Activated T-cell treated with anti-CD3 and anti-CD28 coated beads, Interleukin-2, amount 50 U/mL, for 72 hours (primary cell): ENCODE results near the gene ULBP2. TPM values are rescaled to one million over a fixed set of nuclear protein-coding genes. Genes with fewer than 3 reads are reported as not detected.
"Not testable (repeated sequence)": the region's sequence is repeated elsewhere in the genome, so short reads cannot be mapped to it uniquely, and the experiment has no call there.

Experiments used
- ATAC-seq, 2 donors: fragments of 150-1000 bp; cut with Tn5 transposase; replicated peaks in 1 of 2; 2 replicates each; pipeline ENCODE4 v1.10.0; 2021; ENCODE audit warnings: moderate library complexity in 2 of 2, mild to moderate bottlenecking in 1 of 2
- DNase-seq, 2 donors: peaks; one replicate each; pipeline ENCODE4 v3.0.0; 2021 to 2022; ENCODE audit warnings: mixed read lengths in 1 of 2
- H3K27ac Mint-ChIP-seq: one replicate; pipeline ENCODE4 v1.8.0; 2022; ENCODE audit warnings: mild to moderate bottlenecking, moderate library complexity, mixed read lengths
- H3K27me3 Mint-ChIP-seq: one replicate; pipeline ENCODE4 v1.8.0; 2022; ENCODE audit warnings: low read depth, mixed read lengths
- H3K36me3 Mint-ChIP-seq, 2 donors: one replicate each; pipeline ENCODE4 v1.8.0; 2022; ENCODE audit warnings: mixed read lengths in 2 of 2, mild to moderate bottlenecking in 1 of 2; ENCODE audit not compliant: insufficient read depth in 2 of 2
- H3K4me1 Mint-ChIP-seq: one replicate; pipeline ENCODE4 v1.8.0; 2022; ENCODE audit warnings: low read depth, mixed read lengths
- H3K4me3 Mint-ChIP-seq, 2 donors: one replicate each; pipeline ENCODE4 v1.8.0; 2022; ENCODE audit warnings: mild to moderate bottlenecking in 2 of 2, mixed read lengths in 2 of 2, moderate library complexity in 2 of 2
- H3K9me3 Mint-ChIP-seq, 2 donors: one replicate each; pipeline ENCODE4 v1.8.0; 2022; ENCODE audit warnings: mixed read lengths in 2 of 2
- total RNA-seq, 2 donors: library from RNA; stranded (reverse); gene quantifications; one replicate each; pipeline ENCODE4 v1.2.3, GENCODE V29; 2022

Gene ULBP2
- total RNA-seq, 2 donors from 2014 or later, result 1.00 to 1.5 TPM

DNA sequence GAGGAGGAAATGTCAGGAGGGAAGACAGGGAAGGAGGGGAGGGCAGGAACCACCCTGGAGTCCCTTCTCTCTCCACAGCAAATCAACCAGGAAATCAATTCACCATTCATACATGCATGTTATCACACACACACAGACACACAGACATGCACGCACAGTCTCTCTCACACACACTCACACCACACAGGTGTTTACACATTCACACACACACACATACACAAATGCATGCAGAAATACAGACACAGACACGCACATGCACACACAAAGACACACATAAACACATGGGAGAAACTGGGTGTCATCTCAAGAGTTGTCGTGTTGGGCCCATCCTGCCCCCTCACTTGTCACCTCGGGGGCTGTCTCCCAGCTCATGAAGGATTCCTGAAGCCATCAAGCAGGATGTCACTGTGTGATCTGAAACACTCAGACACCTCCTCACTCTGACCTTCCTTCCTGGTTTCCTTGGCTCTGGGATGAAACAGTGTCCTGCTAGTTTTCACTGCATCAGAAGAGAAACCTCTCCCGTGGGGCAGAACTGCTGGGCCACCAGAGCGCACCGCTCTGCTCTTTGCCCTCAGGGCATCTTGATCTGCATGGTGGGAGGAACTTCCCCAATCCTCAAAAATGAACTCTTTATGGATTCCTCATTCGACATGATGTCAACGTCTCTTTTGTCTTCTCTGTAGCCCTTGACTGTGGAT is 28.1 kb upstream of the ULBP2 start:
- DNase-seq (no peak), ATAC-seq (no peak)
- Mint-ChIP-seq H3K9me3 (peaks cover 0 to 2% of the 10 kb centered on the region in 2 donors), H3K36me3 (peaks cover 1 to 3% of the 10 kb centered on the region in 2 donors), H3K4me3 (no peak overlapping the region), H3K27ac (no peak overlapping the region), H3K4me1 (no peaks in the 10 kb centered on the region), H3K27me3 (peaks cover 29% of the 10 kb centered on the region)

DNA sequence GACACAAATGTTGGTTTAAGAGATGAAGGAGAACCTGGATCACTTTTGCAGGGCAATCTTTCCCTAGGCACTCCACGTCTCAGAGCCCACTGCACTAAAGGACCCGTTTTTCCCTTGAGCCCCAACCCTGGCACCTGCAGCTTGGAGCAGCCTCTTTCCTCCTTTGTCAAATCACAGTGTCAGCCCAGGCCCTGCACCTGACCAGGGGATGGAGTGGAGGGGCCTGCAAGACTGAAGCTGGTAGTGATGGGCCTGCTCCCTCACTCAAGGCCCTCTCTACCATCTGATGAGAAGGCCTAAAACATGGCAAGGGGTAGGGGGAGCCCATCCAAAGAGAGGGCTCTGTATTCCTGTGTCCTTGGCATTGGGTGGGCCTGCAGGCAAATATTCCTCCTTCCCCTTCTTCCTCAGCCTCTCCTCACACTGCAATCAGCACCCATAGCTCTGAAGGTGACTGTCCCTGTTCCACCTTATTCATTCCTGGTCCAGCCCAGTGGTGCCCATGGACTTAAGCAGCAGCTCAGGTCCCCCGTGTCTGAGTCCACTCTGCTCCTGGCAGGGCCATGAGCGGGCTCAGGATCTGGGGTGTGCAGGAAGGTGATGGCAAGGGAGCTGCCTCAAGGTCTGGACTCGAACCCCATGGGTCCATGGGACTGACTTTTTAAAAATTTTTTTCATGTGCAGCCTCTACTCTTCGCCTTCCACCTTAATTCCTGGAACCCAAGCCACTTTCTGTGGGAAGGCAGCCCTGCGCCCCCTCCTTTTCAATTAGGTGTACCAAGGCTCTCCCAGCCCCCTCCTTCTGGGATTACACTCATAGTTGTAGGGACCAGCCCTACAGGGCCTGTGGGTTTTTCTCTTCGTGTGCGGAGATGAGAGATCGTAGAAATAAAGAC is 25.6 kb upstream of the ULBP2 start:
- no peak for DNase-seq
- H3K36me3 Mint-ChIP-seq, result no peaks in the 10 kb centered on the region
- H3K27ac Mint-ChIP-seq, result no peak overlapping the region
- no peaks in the 10 kb centered on the region for H3K4me1 Mint-ChIP-seq
- H3K4me3 Mint-ChIP-seq, result no peak overlapping the region
- no peaks in the 10 kb centered on the region for H3K9me3 Mint-ChIP-seq
- ATAC-seq, result no peak
- H3K27me3 Mint-ChIP-seq, result peaks cover 51% of the 10 kb centered on the region

DNA sequence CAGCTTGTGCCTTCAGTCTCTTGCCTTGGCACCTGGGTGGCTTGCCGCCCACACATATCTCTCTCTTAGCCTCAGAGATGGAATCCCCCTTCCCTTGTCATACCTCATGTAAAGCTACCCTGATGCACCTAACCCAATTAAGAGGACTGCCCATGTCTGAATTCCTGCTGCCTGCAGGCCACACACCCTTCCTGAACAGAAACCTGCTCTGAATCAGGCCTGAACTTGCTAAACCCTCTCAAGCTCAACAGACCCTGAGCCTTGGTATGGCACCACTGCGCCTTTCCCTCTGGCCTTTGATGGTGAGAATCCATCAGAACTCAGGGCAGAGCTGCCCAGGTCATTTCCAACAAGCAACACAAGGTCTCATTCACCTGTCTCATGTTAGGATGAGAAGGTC is 24.1 kb upstream of the ULBP2 start:
- H3K9me3 Mint-ChIP-seq, result no peaks in the 10 kb centered on the region
- no peak overlapping the region for H3K4me3 Mint-ChIP-seq
- no peaks in the 10 kb centered on the region for H3K36me3 Mint-ChIP-seq

DNA sequence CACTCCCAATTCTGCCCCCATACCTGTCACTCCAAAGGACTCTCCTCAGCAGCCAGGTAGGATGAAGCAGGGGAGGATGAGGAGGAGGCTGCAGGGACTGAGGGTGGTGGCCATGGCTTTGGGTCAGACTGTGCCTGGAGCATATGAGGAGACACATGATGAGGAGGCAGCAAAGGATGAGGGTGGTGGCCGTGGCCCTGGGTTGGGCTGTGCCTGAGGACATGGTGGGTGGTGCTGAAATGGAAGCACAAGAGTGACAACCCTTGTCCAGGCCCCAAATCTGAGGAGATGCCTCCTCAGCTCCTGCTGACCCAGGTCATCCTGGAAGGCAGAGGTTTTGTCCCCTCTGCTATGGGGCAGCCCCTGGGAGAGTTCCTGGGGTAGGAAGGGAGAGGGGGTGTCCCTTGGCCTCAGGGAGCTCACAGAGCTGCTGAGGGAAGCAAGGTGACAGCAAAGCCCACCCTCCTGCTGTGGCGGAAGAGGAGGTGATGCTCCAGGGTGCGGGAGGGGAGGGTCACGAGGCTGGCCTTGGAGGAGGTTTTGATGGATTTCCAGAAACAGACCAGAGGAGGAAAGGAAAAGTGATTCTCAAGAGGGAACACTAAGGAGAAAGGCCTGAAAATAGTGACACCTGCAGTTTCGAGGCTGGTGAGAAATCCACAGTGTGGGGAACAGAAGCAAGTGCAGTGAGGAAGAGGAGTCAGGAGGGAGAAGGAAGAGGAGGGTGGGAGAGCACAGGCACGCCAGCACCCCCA is 23.5 kb upstream of the ULBP2 start:
- ATAC-seq, result no peak
- peaks cover 61% of the 10 kb centered on the region for H3K27me3 Mint-ChIP-seq

More for the DNA sequence above, 24.1 kb upstream of the ULBP2 start:
- DNase-seq (no peak), ATAC-seq (no peak)
- H3K27ac Mint-ChIP-seq, result no peak overlapping the region
- H3K27me3 Mint-ChIP-seq, result peaks cover 61% of the 10 kb centered on the region
- peaks cover 9% of the 10 kb centered on the region for H3K4me1 Mint-ChIP-seq

DNA sequence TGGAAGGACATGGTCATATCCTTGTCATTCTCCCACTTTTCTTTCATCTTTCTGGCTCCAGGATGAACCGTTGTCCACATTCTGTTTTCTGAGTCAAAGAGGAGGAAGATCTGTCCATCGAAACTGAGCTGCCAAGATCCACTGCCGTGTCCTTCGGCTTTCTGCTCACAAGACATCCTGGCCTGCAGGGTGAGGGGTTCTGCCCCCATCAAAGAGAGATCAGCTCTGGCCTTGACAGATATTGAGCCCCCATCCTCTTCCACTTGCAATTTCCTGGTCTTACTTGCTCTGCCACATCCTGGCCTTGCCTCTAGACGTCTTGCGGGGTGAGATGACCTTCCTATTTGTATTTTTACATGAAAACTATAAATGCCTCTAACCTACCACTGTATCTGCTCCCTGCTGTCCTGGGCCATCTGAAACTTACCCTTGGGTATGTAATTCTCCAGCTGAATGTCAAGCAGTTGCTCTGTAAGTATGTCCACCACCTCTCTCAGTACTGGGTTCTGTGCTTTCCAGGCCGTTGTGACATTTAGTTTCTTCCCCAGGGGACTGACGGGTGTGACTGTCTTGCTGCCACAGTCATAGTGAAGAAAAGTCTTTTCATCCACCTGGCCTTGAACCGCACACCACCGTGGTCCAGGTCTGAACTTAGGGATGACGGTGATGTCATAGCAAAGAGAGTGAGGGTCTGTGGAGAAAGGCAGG is 22.5 kb upstream of the ULBP2 start:
- Mint-ChIP-seq H3K4me1 (peaks cover 24% of the 10 kb centered on the region), H3K27me3 (peaks cover 61% of the 10 kb centered on the region)
- H3K9me3 Mint-ChIP-seq, DNase-seq, H3K27ac Mint-ChIP-seq, H3K36me3 Mint-ChIP-seq, H3K4me3 Mint-ChIP-seq, ATAC-seq: not testable (repeated sequence)

More for the DNA sequence above, 23.5 kb upstream of the ULBP2 start:
- no peak overlapping the region for H3K4me3 Mint-ChIP-seq
- H3K4me1 Mint-ChIP-seq, result peaks cover 15% of the 10 kb centered on the region
- no peak overlapping the region for H3K27ac Mint-ChIP-seq
- H3K9me3 Mint-ChIP-seq, result no peaks in the 10 kb centered on the region
- no peaks in the 10 kb centered on the region for H3K36me3 Mint-ChIP-seq
- DNase-seq, result no peak

DNA sequence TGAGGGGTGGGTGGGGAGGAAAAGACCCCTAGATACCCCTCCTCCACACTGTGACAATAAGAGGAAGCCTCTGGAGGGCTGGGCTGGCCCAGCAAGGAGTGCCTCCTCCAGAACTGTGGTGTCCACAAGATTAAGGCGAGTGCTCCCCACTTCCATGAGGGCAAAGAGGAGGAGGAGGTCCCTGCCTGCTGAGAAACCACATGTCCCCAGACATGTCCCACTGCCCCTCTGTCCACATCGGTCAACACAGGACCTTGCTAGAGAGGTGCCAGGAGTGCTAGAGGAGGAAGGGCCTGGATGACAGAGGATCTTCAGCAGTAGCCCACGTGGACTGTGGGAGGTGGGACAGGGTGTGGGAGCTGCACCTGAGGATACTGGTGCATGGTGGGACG is 22.0 kb upstream of the ULBP2 start:
- peaks cover 65% of the 10 kb centered on the region for H3K27me3 Mint-ChIP-seq
- H3K4me1 Mint-ChIP-seq, result peaks cover 24% of the 10 kb centered on the region
- no peak for ATAC-seq
- H3K27ac Mint-ChIP-seq, result no peak overlapping the region
- H3K36me3 Mint-ChIP-seq, result no peaks in the 10 kb centered on the region
- no peaks in the 10 kb centered on the region for H3K9me3 Mint-ChIP-seq
- no peak for DNase-seq
- no peak overlapping the region for H3K4me3 Mint-ChIP-seq

DNA sequence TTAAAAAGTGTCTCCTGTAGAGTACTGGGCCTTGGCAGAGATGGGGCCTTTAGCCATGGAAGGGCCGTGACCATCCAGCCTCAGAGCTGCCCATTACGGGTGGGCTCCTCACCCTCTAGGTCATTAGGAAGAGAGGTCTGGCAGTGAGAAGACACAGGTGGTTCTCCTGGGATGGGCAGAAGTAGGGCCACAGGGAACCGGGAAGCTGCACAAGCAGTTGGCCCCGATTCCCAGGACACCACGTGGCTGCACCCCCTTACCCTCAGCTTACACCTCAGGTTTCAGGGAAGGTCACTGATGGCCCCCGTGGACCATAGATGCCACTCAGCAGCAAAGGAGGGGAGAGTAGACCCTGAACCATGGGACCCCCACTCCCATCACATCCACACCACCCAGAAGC is 20.5 kb upstream of the ULBP2 start:
- peak overlapping the region in 1 of 2 donors; percentile 31 for H3K4me3 Mint-ChIP-seq
- no peaks in the 10 kb centered on the region for H3K36me3 Mint-ChIP-seq
- H3K27ac Mint-ChIP-seq, result no peak overlapping the region
- peaks cover 78% of the 10 kb centered on the region for H3K27me3 Mint-ChIP-seq
- DNase-seq (no peak), ATAC-seq (no peak)
- no peaks in the 10 kb centered on the region for H3K9me3 Mint-ChIP-seq
- H3K4me1 Mint-ChIP-seq, result peaks cover 33% of the 10 kb centered on the region

DNA sequence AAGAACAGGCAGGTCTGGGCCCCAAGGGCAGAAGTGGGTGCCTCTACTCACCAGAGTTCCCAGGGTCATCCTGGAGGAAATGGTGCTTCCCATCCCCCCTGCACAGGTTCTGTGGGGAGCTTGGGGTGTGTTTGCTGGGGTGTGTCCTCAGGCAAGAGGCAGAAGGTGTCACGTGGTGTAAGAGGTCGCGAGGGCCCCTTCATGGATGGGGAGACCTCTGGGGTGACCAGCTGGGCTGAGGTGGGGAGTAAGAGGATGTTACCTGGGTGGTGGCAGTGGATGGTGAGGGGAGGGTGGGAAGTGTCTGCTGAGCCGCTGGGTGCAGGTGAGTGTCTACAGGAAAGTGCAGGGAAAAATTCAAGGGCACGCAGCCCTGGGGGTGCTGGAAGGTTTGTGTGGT is 19.7 kb upstream of the ULBP2 start:
- not testable (repeated sequence) for ATAC-seq, H3K9me3 Mint-ChIP-seq, H3K36me3 Mint-ChIP-seq, H3K27ac Mint-ChIP-seq, DNase-seq
- Mint-ChIP-seq H3K4me1 (peaks cover 34% of the 10 kb centered on the region), H3K4me3 (peak overlapping the region; percentile 69 to 86), H3K27me3 (peaks cover 82% of the 10 kb centered on the region)

DNA sequence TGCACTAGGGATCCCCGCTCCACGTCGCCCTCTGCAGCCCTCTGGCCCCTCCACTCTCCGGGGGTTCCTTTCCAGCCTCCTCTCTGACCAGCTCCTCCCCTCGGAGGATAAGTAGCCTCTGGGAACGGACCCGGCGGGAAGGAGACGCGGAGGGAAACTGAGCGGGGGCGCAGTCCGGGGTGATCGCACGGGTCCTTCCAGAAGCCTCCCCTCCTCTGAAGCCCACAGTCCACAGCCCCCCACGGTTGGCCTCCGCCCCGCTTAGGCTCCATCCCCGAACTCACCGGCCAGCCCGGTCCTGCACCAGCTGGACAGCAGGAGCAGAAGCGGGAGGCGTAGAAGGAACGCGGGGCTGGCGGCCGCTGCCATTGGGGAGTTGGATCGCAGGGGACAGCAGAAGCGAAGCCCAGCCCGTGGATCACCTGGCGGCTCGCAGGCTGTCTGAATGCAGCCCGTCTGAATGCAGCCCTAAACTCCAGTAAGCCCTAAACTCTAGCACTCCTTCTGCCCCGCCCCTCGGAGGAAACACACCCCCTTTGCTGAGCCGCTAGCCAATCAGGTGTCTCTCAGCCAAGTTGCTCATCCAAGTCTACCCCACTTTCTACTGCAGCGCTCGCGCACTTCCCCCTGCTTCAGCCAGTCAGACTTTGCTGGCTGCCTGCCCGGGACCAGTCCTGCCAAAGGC is 19.0 kb upstream of the ULBP2 start, which contains the start of gene RAET1G:
RAET1G (minus strand) TSS at position 480 of the 685 bp plus-strand sequence; CDS start at position 369, 111 bp downstream.
- H3K27ac Mint-ChIP-seq, result no peak within 1 kb of the TSS
- peak; percentile 95 for ATAC-seq
- H3K27me3 Mint-ChIP-seq, result peaks cover 89% of the 10 kb centered on the region
- no peaks in the 10 kb centered on the region for H3K36me3 Mint-ChIP-seq
- no peaks in the 10 kb centered on the region for H3K9me3 Mint-ChIP-seq
- peak within 1 kb of the TSS; percentile 86 to 88 for H3K4me3 Mint-ChIP-seq
- H3K4me1 Mint-ChIP-seq, result peaks cover 34% of the 10 kb centered on the region
- peak; percentile 84 to 91 for DNase-seq

DNA sequence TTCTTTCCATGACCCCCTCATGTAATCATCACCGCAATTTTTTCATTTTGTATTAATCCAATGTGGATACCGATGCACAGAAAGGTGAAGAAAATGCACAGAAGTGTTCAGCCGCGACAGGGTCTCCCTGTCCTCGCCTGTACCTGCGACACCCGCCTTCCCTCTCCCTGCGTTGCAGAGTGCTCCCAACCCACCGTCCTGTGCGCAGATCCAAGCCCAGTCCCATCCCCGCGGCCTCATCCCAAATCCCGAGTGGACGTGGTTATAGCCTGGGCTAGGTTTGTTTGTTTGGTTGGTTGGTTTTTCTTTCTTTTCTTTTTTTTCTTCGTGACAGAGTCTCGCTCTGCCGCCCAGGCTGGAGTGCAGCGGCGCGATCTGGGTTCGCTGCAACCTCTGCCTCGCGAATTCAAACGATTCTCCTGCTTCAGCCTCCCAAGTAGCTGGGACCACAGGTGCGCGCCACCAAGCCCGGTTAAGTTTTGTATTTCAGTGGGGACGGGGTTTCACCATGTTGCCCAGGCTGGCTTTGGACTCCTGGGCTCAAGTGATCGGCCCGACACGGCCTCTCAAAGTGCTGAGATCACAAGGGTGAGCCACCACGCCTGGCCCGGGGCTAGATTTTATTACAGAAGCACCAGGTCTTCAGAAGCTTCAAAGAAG is 18.4 kb upstream of the ULBP2 start:
- Mint-ChIP-seq H3K4me1 (peaks cover 34% of the 10 kb centered on the region), H3K27me3 (peaks cover 91% of the 10 kb centered on the region), H3K9me3 (no peaks in the 10 kb centered on the region), H3K4me3 (peak overlapping the region; percentile 86 to 88), H3K36me3 (no peaks in the 10 kb centered on the region), H3K27ac (no peak overlapping the region)
- ATAC-seq (peak; percentile 30 to 34), DNase-seq (no peak)

DNA sequence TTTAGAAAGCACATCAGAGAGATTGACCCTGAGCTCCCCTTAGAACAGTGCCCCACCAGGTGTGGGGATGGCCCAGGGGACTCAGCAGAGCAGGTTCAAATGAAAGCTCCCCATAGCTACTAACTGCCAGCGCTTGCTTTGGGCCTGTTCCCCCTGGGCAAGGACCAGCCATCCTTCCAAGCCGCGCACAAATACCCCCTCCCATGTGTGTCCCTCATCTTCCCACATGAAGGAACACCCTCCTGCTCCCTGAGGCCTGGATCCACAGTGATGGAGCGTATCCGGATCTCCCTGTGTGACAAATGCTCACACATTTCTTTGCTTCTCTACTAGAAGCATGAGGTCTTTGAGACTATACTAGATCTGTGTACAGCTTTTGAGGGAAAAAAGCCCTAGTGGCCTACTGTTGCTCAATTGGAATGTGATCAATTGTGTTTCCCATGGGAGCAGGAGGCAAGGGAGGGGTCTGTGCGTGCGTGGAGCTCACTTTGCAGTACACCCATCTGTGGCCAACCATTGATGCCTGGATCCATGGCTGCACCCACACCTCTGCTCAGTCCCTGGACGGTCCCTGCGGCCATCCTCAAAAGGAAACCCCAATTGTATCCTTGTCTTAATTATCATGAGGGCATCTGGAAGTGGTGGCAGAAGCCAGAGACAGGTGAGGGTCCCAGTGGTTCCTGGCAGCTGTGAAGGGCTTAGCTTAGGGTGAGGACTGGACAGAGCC is 17.4 kb upstream of the ULBP2 start:
- H3K9me3 Mint-ChIP-seq, result no peaks in the 10 kb centered on the region
- H3K27ac Mint-ChIP-seq, result no peak overlapping the region
- peaks cover 34% of the 10 kb centered on the region for H3K4me1 Mint-ChIP-seq
- H3K4me3 Mint-ChIP-seq, result peak overlapping the region; percentile 86 to 88
- no peaks in the 10 kb centered on the region for H3K36me3 Mint-ChIP-seq
- ATAC-seq (no peak), DNase-seq (no peak)
- peaks cover 95% of the 10 kb centered on the region for H3K27me3 Mint-ChIP-seq
